ENCODE results near the gene CDCA4.
"Not testable (repeated sequence)": the region's sequence is repeated elsewhere in the genome, so short reads cannot be mapped to it uniquely, and the experiment has no call there.

Gene CDCA4

GRCh38 chr14:105020815-105021655, at the start of gene CDCA4:
Gene CDCA4, minus strand, starts transcription at chr14:105021083. Its CDS starts 9,154 bp downstream, at chr14:105011929.
- peak; percentile 99 for DNase-seq

GRCh38 chr14:105069871-105070759, 49.2 kb upstream of the CDCA4 start:
- DNase-seq = peak; percentile 92

- DNase-seq = no peak
These were observed 48.6 kb upstream of the CDCA4 start for GRCh38 chr14:105069522-105069870.

- no peak for DNase-seq
These were observed 47.9 kb upstream of the CDCA4 start for GRCh38 chr14:105068818-105069217.

- DNase-seq = no peak
These were observed 47.1 kb upstream of the CDCA4 start for GRCh38 chr14:105067969-105068301.

- peak; percentile 88 for DNase-seq
These were observed 46.5 kb upstream of the CDCA4 start for GRCh38 chr14:105067140-105067968.

GRCh38 chr14:105066240-105067071, 45.6 kb upstream of the CDCA4 start:
- no peak for DNase-seq

- DNase-seq = peak; percentile 96
These were observed 44.7 kb upstream of the CDCA4 start, which contains the start of gene GPR132 for GRCh38 chr14:105065280-105066228. Gene GPR132, minus strand, starts transcription at chr14:105065430. Its CDS starts 10,010 bp downstream, at chr14:105055420.

- DNase-seq = peak; percentile 63
These were observed 43.8 kb upstream of the CDCA4 start for GRCh38 chr14:105064721-105065143.

GRCh38 chr14:105064001-105064400, 43.1 kb upstream of the CDCA4 start:
- DNase-seq = no peak

GRCh38 chr14:105063506-105063905, 42.6 kb upstream of the CDCA4 start:
- not testable (repeated sequence) for DNase-seq

GRCh38 chr14:105063056-105063455, 42.2 kb upstream of the CDCA4 start:
- DNase-seq = no peak

GRCh38 chr14:105062048-105062433, 41.2 kb upstream of the CDCA4 start:
- no peak for DNase-seq

- DNase-seq = peak; percentile 57
These were observed 40.7 kb upstream of the CDCA4 start for GRCh38 chr14:105061428-105062047.

GRCh38 chr14:105060751-105061427, 40.0 kb upstream of the CDCA4 start:
- peak; percentile 67 for DNase-seq

GRCh38 chr14:105059925-105060565, 39.2 kb upstream of the CDCA4 start:
- DNase-seq = no peak

- DNase-seq = peak; percentile 54
These were observed 38.4 kb upstream of the CDCA4 start for GRCh38 chr14:105059035-105059924.

GRCh38 chr14:105058521-105059034, 37.7 kb upstream of the CDCA4 start:
- DNase-seq = no peak

Data from activated CD4-positive, alpha-beta T cell treated with anti-CD3 and anti-CD28 coated beads, Interleukin-2, Interleukin-6, amounts not matched to agents 100 ng/mL and 50 ng/mL, durations not matched to agents 16 hours and 8 hours (primary cell).